A673 (cell line): ENCODE results near the gene RAB37.

Experiments
- CTCF ChIP-seq: fragments of 300-800, 200-600 bp; sonication (generic); conservative IDR thresholded peaks from 2 replicates; pipeline ENCODE4 v1.5.1; 2017; ENCODE audit warnings: low read depth, mild to moderate bottlenecking, antibody characterized with exemption, low read length, moderate library complexity, mixed read lengths
- EZH2 ChIP-seq: fragments of 200-600 bp; sonication (generic); IDR thresholded peaks from 2 replicates; pipeline ENCODE4 v1.6.1; 2017; ENCODE audit warnings: borderline replicate concordance, low read depth, mild to moderate bottlenecking, mixed read lengths, antibody characterized with exemption, low read length; ENCODE audit not compliant: poor library complexity, severe bottlenecking

- TF ChIP-seq EZH2 (no peak), CTCF (no peak)
These were observed 41.9 kb downstream of the RAB37 start for GRCh38 chr17:74778960-74779359.
